IMR-90 (cell line): ENCODE results near the gene DCTN5. TPM values are rescaled to one million over a fixed set of nuclear protein-coding genes. Genes with fewer than 3 reads are reported as not detected.

Experiments used
- ATAC-seq: fragments of 200-7000 bp; cut with Tn5 transposase; 2 replicates; pipeline ENCODE4 v1.9.1; 2020; ENCODE audit warnings: low read depth, mild to moderate bottlenecking, moderate library complexity
- BruUV-seq: library from RNA; stranded (reverse); fragments of 400-500 nt; replicated peaks from 2 replicates; lab custom pipeline; 2021; lab: Mats Ljungman, UMichigan
- CTCF ChIA-PET: fragments of 300-600 bp; formaldehyde crosslinking; extraction: SDS; loops from one replicate; lab custom pipeline; 2021; ENCODE audit warnings: antibody characterized with exemption; lab: Yijun Ruan, JAX
- POLR2A ChIA-PET: fragments of 300-600 bp; sonication (Branson Sonifier 250); formaldehyde crosslinking; loops from one replicate; lab custom pipeline; 2022; ENCODE audit warnings: antibody characterized with exemption; ENCODE audit not compliant: unreplicated experiment; lab: Charles Lee
- DNase-seq: peaks from one replicate; pipeline ENCODE4 v3.0.0; 2013
- H2AFZ ChIP-seq: replicated peaks from 2 replicates; pipeline ENCODE3; 2013; ENCODE audit warnings: low read length, mild to moderate bottlenecking; ENCODE audit not compliant: poor library complexity
- H2AK5ac ChIP-seq: 2 replicates; pipeline ENCODE4 v1.6.1; 2013; ENCODE audit warnings: low read depth, low read length, inconsistent platforms
- H2AK9ac ChIP-seq: replicated peaks from 2 replicates; pipeline ENCODE3; 2013; ENCODE audit warnings: mild to moderate bottlenecking, low read depth, low read length, moderate library complexity; ENCODE audit not compliant: poor library complexity
- H2BK120ac ChIP-seq: 2 replicates; pipeline ENCODE4 v1.6.1; 2013; ENCODE audit warnings: low read depth, low read length, inconsistent platforms
- H2BK15ac ChIP-seq: 3 replicates; pipeline ENCODE4 v1.6.1; 2013; ENCODE audit warnings: low read depth, low read length, inconsistent platforms
- H2BK20ac ChIP-seq: 2 replicates; pipeline ENCODE4 v1.6.1; 2013; ENCODE audit warnings: low read depth, mild to moderate bottlenecking, inconsistent platforms, low read length, moderate library complexity
- H2BK5ac ChIP-seq: 2 replicates; pipeline ENCODE4 v1.6.1; 2013; ENCODE audit warnings: mild to moderate bottlenecking, low read depth, low read length, inconsistent platforms; ENCODE audit not compliant: poor library complexity, severe bottlenecking
- H3K14ac ChIP-seq: replicated peaks from 2 replicates; pipeline ENCODE4 v1.6.1; 2013; ENCODE audit warnings: low read depth, low read length, inconsistent platforms
- H3K18ac ChIP-seq: 2 replicates; pipeline ENCODE4 v1.6.1; 2013; ENCODE audit warnings: low read depth, low read length, control low read depth
- H3K23ac ChIP-seq: 2 replicates; pipeline ENCODE4 v1.6.1; 2013; ENCODE audit warnings: low read depth, low read length, inconsistent platforms
- H3K27ac ChIP-seq: 2 replicates; pipeline ENCODE4 v1.5.1; 2013; ENCODE audit warnings: mild to moderate bottlenecking, control low read depth, low read length; ENCODE audit not compliant: insufficient read depth
- H3K27me3 ChIP-seq: 2 replicates; pipeline ENCODE4 v1.6.1; 2013; ENCODE audit warnings: low read length; ENCODE audit not compliant: control insufficient read depth, insufficient read depth
- H3K36me3 ChIP-seq: 2 replicates; pipeline ENCODE4 v1.6.1; 2013; ENCODE audit warnings: low read length, mixed read lengths; ENCODE audit not compliant: control insufficient read depth, insufficient read depth
- H3K4ac ChIP-seq: 2 replicates; pipeline ENCODE4 v1.6.1; 2013; ENCODE audit warnings: low read depth, low read length, inconsistent platforms
- H3K4me1 ChIP-seq: 2 replicates; pipeline ENCODE4 v1.6.1; 2013; ENCODE audit warnings: low read length, mixed read lengths; ENCODE audit not compliant: control insufficient read depth, insufficient read depth
- H3K4me2 ChIP-seq: 2 replicates; pipeline ENCODE4 v1.6.1; 2013; ENCODE audit warnings: low read depth, mild to moderate bottlenecking, control low read depth, low read length, moderate library complexity
- H3K4me3 ChIP-seq: 2 replicates; pipeline ENCODE4 v1.5.1; 2013; ENCODE audit warnings: low read depth, mild to moderate bottlenecking, control low read depth, low read length, moderate library complexity; ENCODE audit not compliant: insufficient read depth
- H3K56ac ChIP-seq: 2 replicates; pipeline ENCODE4 v1.6.1; 2013; ENCODE audit warnings: low read length, inconsistent platforms; ENCODE audit not compliant: insufficient read depth; ENCODE audit errors: extremely low read depth
- H3K79me1 ChIP-seq, 2 experiments: 2 replicates each; pipeline ENCODE4 v1.6.1; 2013; ENCODE audit warnings: low read length in 2 of 2, inconsistent platforms in 1 of 2, low read depth in 1 of 2
- H3K9ac ChIP-seq: 2 replicates; pipeline ENCODE4 v1.6.1; 2013; ENCODE audit warnings: low read depth, low read length, control low read depth
- H3K9me1 ChIP-seq: 2 replicates; pipeline ENCODE4 v1.6.1; 2013; ENCODE audit warnings: low read length, inconsistent platforms; ENCODE audit not compliant: insufficient read depth
- H3K9me3 ChIP-seq: 2 replicates; pipeline ENCODE4 v1.6.1; 2013; ENCODE audit warnings: low read length; ENCODE audit not compliant: control insufficient read depth, insufficient read depth
- H4K20me1 ChIP-seq: 2 replicates; pipeline ENCODE4 v1.6.1; 2013; ENCODE audit warnings: low read length, inconsistent platforms; ENCODE audit not compliant: insufficient read depth
- H4K5ac ChIP-seq: 2 replicates; pipeline ENCODE4 v1.6.1; 2013; ENCODE audit warnings: mild to moderate bottlenecking, low read depth, low read length, control low read depth
- H4K8ac ChIP-seq, 2 experiments: 2 replicates each; pipeline ENCODE4 v1.6.1; 2013; ENCODE audit warnings: low read depth in 2 of 2, low read length in 2 of 2, control low read depth in 1 of 2, inconsistent platforms in 1 of 2
- H4K91ac ChIP-seq: 2 replicates; pipeline ENCODE4 v1.6.1; 2013; ENCODE audit warnings: low read depth, low read length, inconsistent platforms; ENCODE audit not compliant: insufficient read depth
- BHLHE40 ChIP-seq: fragments of 150-350 bp; IDR thresholded peaks from 2 replicates; pipeline ENCODE4 v1.6.1; 2016; ENCODE audit warnings: mild to moderate bottlenecking, low read depth, low read length
- CEBPB ChIP-seq: IDR thresholded peaks from 2 replicates; pipeline ENCODE4 v1.6.1; 2012; ENCODE audit warnings: low read depth, low read length, improper control_type of control experiment
- CHD1 ChIP-seq: IDR thresholded peaks from 2 replicates; pipeline ENCODE4 v1.6.1; 2012; ENCODE audit warnings: low read depth, low read length, improper control_type of control experiment
- FOS ChIP-seq: fragments of 150-350 bp; IDR thresholded peaks from 2 replicates; pipeline ENCODE4 v1.6.1; 2016; ENCODE audit warnings: low read depth, low read length
- MAFK ChIP-seq: IDR thresholded peaks from 2 replicates; pipeline ENCODE4 v1.6.1; 2012; ENCODE audit warnings: low read depth, low read length, improper control_type of control experiment
- MAZ ChIP-seq: IDR thresholded peaks from 2 replicates; pipeline ENCODE4 v1.6.1; 2012; ENCODE audit warnings: low read depth, mild to moderate bottlenecking, low read length, improper control_type of control experiment, moderate library complexity, borderline replicate concordance
- MXI1 ChIP-seq: IDR thresholded peaks from 2 replicates; pipeline ENCODE4 v1.6.1; 2012; ENCODE audit warnings: low read depth, mild to moderate bottlenecking, low read length, moderate library complexity, borderline replicate concordance
- NFE2L2 ChIP-seq: fragments of 150-350 bp; IDR thresholded peaks from 2 replicates; pipeline ENCODE4 v1.6.1; 2016; ENCODE audit warnings: low read depth, mild to moderate bottlenecking, low read length
- POLR2A ChIP-seq: IDR thresholded peaks from 2 replicates; pipeline ENCODE4 v1.6.1; 2012; ENCODE audit warnings: mild to moderate bottlenecking, low read depth, low read length
- RAD21 ChIP-seq: IDR thresholded peaks from 2 replicates; pipeline ENCODE4 v1.6.1; 2012; ENCODE audit warnings: low read length, improper control_type of control experiment
- RCOR1 ChIP-seq: IDR thresholded peaks from 2 replicates; pipeline ENCODE4 v1.6.1; 2012; ENCODE audit warnings: mild to moderate bottlenecking, low read length, improper control_type of control experiment; ENCODE audit not compliant: insufficient replicate concordance
- SMC3 ChIP-seq: fragments of 150-350 bp; IDR thresholded peaks from 2 replicates; pipeline ENCODE4 v1.6.1; 2016; ENCODE audit warnings: low read depth, mild to moderate bottlenecking, antibody characterized with exemption, low read length, moderate library complexity
- WGBS, 2 experiments: methylation state at CpG; one replicate each; pipeline versions ENCODE4 v1.1.5 to v1.1.7; 2013; ENCODE audit warnings: missing lambda C conversion rate in 2 of 2; ENCODE audit not compliant: insufficient read length in 1 of 2; ENCODE audit errors: extremely low coverage in 2 of 2; 5-methylcytosine and 5-hydroxymethylcytosine counted together
- dilution Hi-C: fragments of 300-500 bp; cut with HindIII; formaldehyde crosslinking; loops from one replicate; pipeline ENCODE4 v1.14.3; 2018; ENCODE audit warnings: low sequenced_read_pairs; ENCODE audit not compliant: unreplicated experiment
- in situ Hi-C: fragments of 300-500 bp; cut with MboI; formaldehyde crosslinking; loops from 3 replicates; pipeline ENCODE4 v1.14.3; 2019; ENCODE audit warnings: low sequenced_read_pairs, inconsistent platforms, mixed read lengths
- intact Hi-C: fragments of 100-400 bp; cut with micrococcal nuclease; formaldehyde crosslinking; loops from 2 replicates; pipeline ENCODE4 v1.10.0; 2022
- polyA plus RNA-seq, 3 experiments: library from polyadenylated mRNA; depleted of rRNA; stranded (reverse); fragments of >200 nt; gene quantifications; 2 replicates each; pipeline ENCODE4 v1.2.3, GENCODE V29; 2012; ENCODE audit warnings: low replicate concordance in 1 of 3
- total RNA-seq: library from RNA; depleted of rRNA; stranded (reverse); fragments of >200 nt; gene quantifications from 2 replicates; pipeline ENCODE4 v1.2.3, GENCODE V29; 2012
- TF ChIP-seq, protein P1 (sequence below): fragments of 150-350 bp; IDR thresholded peaks from 2 replicates; pipeline ENCODE4 v1.6.1; 2017; ENCODE audit warnings: mild to moderate bottlenecking, antibody characterized with exemption, low read length, low read depth
- TF ChIP-seq, protein P2 (sequence below): fragments of 150-350 bp; IDR thresholded peaks from 2 replicates; pipeline ENCODE4 v1.6.1; 2016; ENCODE audit warnings: low read depth, mild to moderate bottlenecking, low read length, moderate library complexity, borderline replicate concordance
- TF ChIP-seq, protein P3 (sequence below): conservative IDR thresholded peaks from 2 replicates; pipeline ENCODE4 v1.5.1; 2012; ENCODE audit warnings: mild to moderate bottlenecking, low read depth, low read length, improper control_type of control experiment

DCTN5 gene
- total and polyA plus RNA-seq, 2 of the 4 experiments (the other 2 are of a cell fraction): 49.6 to 111 TPM

DNA sequence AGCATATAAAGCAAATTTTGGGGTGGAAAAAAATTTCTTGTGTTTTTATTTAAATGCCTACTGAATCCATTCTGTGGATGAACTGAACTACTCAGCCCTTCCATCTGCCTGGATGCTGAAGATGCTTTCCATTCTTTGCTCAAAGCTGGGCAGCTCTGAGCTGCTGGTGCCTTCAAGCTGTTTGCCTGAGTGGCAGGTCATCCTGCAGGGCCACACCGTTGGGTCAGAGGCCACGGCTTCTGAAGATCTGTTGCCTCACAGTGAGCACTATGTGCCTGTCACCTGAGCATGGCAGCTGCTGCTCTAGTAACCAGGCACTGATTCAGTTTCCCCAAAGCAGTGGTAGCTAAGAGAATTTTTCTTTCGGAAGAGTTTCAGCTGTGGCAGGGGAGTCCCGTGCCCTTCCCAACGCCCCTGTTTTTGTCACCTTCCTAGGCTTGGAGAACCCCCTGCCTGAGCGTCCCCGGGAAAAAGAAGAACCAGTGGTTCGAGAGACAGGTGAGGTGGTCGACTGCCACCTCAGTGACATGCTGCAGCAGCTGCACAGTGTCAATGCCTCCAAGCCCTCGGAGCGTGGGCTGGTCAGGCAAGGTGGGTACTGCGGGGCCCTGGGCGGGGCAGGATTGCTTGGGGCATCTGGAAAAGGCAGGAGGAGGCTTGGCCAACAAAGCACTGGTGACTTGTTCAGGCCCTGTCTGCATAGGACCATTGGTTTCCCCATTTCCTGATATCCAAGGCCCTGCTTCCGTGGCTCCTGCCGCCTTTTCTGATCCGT is 46.0 kb downstream of the DCTN5 start:
- Histone ChIP-seq H2AFZ (no peak overlapping the region), H2AK5ac (no peak overlapping the region), H2BK120ac (no peak overlapping the region), H3K9ac (no peak overlapping the region), H2BK15ac (no peak overlapping the region), H3K9me1 (peaks cover 4% of the 10 kb centered on the region; the same call in 1 of the 2 replicates), H4K20me1 (0 out of 2 replicates have a peak, but pooled peaks cover 6% of the 10 kb centered on the region), H4K8ac (no peak overlapping the region), H4K91ac (no peak overlapping the region), H4K5ac (no peak overlapping the region), H2BK20ac (no peak overlapping the region), H3K9me3 (no peaks in the 10 kb centered on the region), H3K4me1 (peaks cover 3% of the 10 kb centered on the region; the same call in 1 of the 2 replicates), H3K4me2 (no peak overlapping the region), H3K56ac (no peak overlapping the region), H3K14ac (no peak overlapping the region), H3K27ac (no peak overlapping the region), H3K27me3 (no peaks in the 10 kb centered on the region), H3K79me1 (peaks cover 30 to 44% of the 10 kb centered on the region in 2 experiments), H3K36me3 (peaks cover 57% of the 10 kb centered on the region), H2BK5ac (no peak overlapping the region), H3K4ac (no peak overlapping the region), H2AK9ac (no peak overlapping the region), H3K23ac (no peak overlapping the region), H3K4me3 (no peak overlapping the region), H3K18ac (no peak overlapping the region)
- 91% methylated on average over 14 of the region's 16 CpGs; no CpG with 5 or more reads in 1 of the 2 experiments for WGBS, 2 experiments
- in situ Hi-C loops (loop anchor here (25.0 kb wide), 1 partner anchor 825 kb away; no protein-coding TSS in a partner anchor), intact Hi-C loops (no loop called here), dilution Hi-C loops (no loop called here)
- ChIA-PET POLR2A (no interaction called here), CTCF (no interaction called here)
- ATAC-seq (no peak), DNase-seq (no peak)
- no TSS peak for BruUV-seq
- TF ChIP-seq BHLHE40 (no peak), SMC3 (no peak), FOS (no peak), MXI1 (no peak), MAFK (no peak), MAZ (no peak), NFE2L2 (no peak), CHD1 (no peak), CEBPB (no peak), RCOR1 (no peak), POLR2A (no peak), RAD21 (no peak)
- TF ChIP-seq, protein P1, sequence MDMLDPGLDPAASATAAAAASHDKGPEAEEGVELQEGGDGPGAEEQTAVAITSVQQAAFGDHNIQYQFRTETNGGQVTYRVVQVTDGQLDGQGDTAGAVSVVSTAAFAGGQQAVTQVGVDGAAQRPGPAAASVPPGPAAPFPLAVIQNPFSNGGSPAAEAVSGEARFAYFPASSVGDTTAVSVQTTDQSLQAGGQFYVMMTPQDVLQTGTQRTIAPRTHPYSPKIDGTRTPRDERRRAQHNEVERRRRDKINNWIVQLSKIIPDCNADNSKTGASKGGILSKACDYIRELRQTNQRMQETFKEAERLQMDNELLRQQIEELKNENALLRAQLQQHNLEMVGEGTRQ: no peak
- TF ChIP-seq, protein P2, sequence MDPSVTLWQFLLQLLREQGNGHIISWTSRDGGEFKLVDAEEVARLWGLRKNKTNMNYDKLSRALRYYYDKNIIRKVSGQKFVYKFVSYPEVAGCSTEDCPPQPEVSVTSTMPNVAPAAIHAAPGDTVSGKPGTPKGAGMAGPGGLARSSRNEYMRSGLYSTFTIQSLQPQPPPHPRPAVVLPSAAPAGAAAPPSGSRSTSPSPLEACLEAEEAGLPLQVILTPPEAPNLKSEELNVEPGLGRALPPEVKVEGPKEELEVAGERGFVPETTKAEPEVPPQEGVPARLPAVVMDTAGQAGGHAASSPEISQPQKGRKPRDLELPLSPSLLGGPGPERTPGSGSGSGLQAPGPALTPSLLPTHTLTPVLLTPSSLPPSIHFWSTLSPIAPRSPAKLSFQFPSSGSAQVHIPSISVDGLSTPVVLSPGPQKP: no peak
- TF ChIP-seq, protein P3, sequence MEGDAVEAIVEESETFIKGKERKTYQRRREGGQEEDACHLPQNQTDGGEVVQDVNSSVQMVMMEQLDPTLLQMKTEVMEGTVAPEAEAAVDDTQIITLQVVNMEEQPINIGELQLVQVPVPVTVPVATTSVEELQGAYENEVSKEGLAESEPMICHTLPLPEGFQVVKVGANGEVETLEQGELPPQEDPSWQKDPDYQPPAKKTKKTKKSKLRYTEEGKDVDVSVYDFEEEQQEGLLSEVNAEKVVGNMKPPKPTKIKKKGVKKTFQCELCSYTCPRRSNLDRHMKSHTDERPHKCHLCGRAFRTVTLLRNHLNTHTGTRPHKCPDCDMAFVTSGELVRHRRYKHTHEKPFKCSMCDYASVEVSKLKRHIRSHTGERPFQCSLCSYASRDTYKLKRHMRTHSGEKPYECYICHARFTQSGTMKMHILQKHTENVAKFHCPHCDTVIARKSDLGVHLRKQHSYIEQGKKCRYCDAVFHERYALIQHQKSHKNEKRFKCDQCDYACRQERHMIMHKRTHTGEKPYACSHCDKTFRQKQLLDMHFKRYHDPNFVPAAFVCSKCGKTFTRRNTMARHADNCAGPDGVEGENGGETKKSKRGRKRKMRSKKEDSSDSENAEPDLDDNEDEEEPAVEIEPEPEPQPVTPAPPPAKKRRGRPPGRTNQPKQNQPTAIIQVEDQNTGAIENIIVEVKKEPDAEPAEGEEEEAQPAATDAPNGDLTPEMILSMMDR: no peak
